IMR-90 (cell line): ENCODE measurements around the gene WNT7A. TPM values are rescaled to one million over a fixed set of nuclear protein-coding genes. Genes with fewer than 3 reads are reported as not detected.

ENCODE experiments used
- ATAC-seq: fragments of 200-7000 bp; cut with Tn5 transposase; 2 replicates; pipeline ENCODE4 v1.9.1; 2020; ENCODE audit warnings: low read depth, mild to moderate bottlenecking, moderate library complexity
- BruUV-seq: library from RNA; stranded (reverse); fragments of 400-500 nt; replicated peaks from 2 replicates; lab custom pipeline; 2021; lab: Mats Ljungman, UMichigan
- CTCF ChIA-PET: fragments of 300-600 bp; formaldehyde crosslinking; extraction: SDS; loops from one replicate; lab custom pipeline; 2021; ENCODE audit warnings: antibody characterized with exemption; lab: Yijun Ruan, JAX
- POLR2A ChIA-PET: fragments of 300-600 bp; sonication (Branson Sonifier 250); formaldehyde crosslinking; loops from one replicate; lab custom pipeline; 2022; ENCODE audit warnings: antibody characterized with exemption; ENCODE audit not compliant: unreplicated experiment; lab: Charles Lee
- DNase-seq: peaks from one replicate; pipeline ENCODE4 v3.0.0; 2013
- H2AFZ ChIP-seq: replicated peaks from 2 replicates; pipeline ENCODE3; 2013; ENCODE audit warnings: low read length, mild to moderate bottlenecking; ENCODE audit not compliant: poor library complexity
- H2AK5ac ChIP-seq: 2 replicates; pipeline ENCODE4 v1.6.1; 2013; ENCODE audit warnings: low read depth, low read length, inconsistent platforms
- H2AK9ac ChIP-seq: replicated peaks from 2 replicates; pipeline ENCODE3; 2013; ENCODE audit warnings: mild to moderate bottlenecking, low read depth, low read length, moderate library complexity; ENCODE audit not compliant: poor library complexity
- H2BK120ac ChIP-seq: 2 replicates; pipeline ENCODE4 v1.6.1; 2013; ENCODE audit warnings: low read depth, low read length, inconsistent platforms
- H2BK15ac ChIP-seq: 3 replicates; pipeline ENCODE4 v1.6.1; 2013; ENCODE audit warnings: low read depth, low read length, inconsistent platforms
- H2BK20ac ChIP-seq: 2 replicates; pipeline ENCODE4 v1.6.1; 2013; ENCODE audit warnings: low read depth, mild to moderate bottlenecking, inconsistent platforms, low read length, moderate library complexity
- H2BK5ac ChIP-seq: 2 replicates; pipeline ENCODE4 v1.6.1; 2013; ENCODE audit warnings: mild to moderate bottlenecking, low read depth, low read length, inconsistent platforms; ENCODE audit not compliant: poor library complexity, severe bottlenecking
- H3K14ac ChIP-seq: replicated peaks from 2 replicates; pipeline ENCODE4 v1.6.1; 2013; ENCODE audit warnings: low read depth, low read length, inconsistent platforms
- H3K18ac ChIP-seq: 2 replicates; pipeline ENCODE4 v1.6.1; 2013; ENCODE audit warnings: low read depth, low read length, control low read depth
- H3K23ac ChIP-seq: 2 replicates; pipeline ENCODE4 v1.6.1; 2013; ENCODE audit warnings: low read depth, low read length, inconsistent platforms
- H3K27ac ChIP-seq: 2 replicates; pipeline ENCODE4 v1.5.1; 2013; ENCODE audit warnings: mild to moderate bottlenecking, control low read depth, low read length; ENCODE audit not compliant: insufficient read depth
- H3K27me3 ChIP-seq: 2 replicates; pipeline ENCODE4 v1.6.1; 2013; ENCODE audit warnings: low read length; ENCODE audit not compliant: control insufficient read depth, insufficient read depth
- H3K36me3 ChIP-seq: 2 replicates; pipeline ENCODE4 v1.6.1; 2013; ENCODE audit warnings: low read length, mixed read lengths; ENCODE audit not compliant: control insufficient read depth, insufficient read depth
- H3K4ac ChIP-seq: 2 replicates; pipeline ENCODE4 v1.6.1; 2013; ENCODE audit warnings: low read depth, low read length, inconsistent platforms
- H3K4me1 ChIP-seq: 2 replicates; pipeline ENCODE4 v1.6.1; 2013; ENCODE audit warnings: low read length, mixed read lengths; ENCODE audit not compliant: control insufficient read depth, insufficient read depth
- H3K4me2 ChIP-seq: 2 replicates; pipeline ENCODE4 v1.6.1; 2013; ENCODE audit warnings: low read depth, mild to moderate bottlenecking, control low read depth, low read length, moderate library complexity
- H3K4me3 ChIP-seq: 2 replicates; pipeline ENCODE4 v1.5.1; 2013; ENCODE audit warnings: low read depth, mild to moderate bottlenecking, control low read depth, low read length, moderate library complexity; ENCODE audit not compliant: insufficient read depth
- H3K56ac ChIP-seq: 2 replicates; pipeline ENCODE4 v1.6.1; 2013; ENCODE audit warnings: low read length, inconsistent platforms; ENCODE audit not compliant: insufficient read depth; ENCODE audit errors: extremely low read depth
- H3K79me1 ChIP-seq, 2 experiments: 2 replicates each; pipeline ENCODE4 v1.6.1; 2013; ENCODE audit warnings: low read length in 2 of 2, inconsistent platforms in 1 of 2, low read depth in 1 of 2
- H3K9ac ChIP-seq: 2 replicates; pipeline ENCODE4 v1.6.1; 2013; ENCODE audit warnings: low read depth, low read length, control low read depth
- H3K9me1 ChIP-seq: 2 replicates; pipeline ENCODE4 v1.6.1; 2013; ENCODE audit warnings: low read length, inconsistent platforms; ENCODE audit not compliant: insufficient read depth
- H3K9me3 ChIP-seq: 2 replicates; pipeline ENCODE4 v1.6.1; 2013; ENCODE audit warnings: low read length; ENCODE audit not compliant: control insufficient read depth, insufficient read depth
- H4K20me1 ChIP-seq: 2 replicates; pipeline ENCODE4 v1.6.1; 2013; ENCODE audit warnings: low read length, inconsistent platforms; ENCODE audit not compliant: insufficient read depth
- H4K5ac ChIP-seq: 2 replicates; pipeline ENCODE4 v1.6.1; 2013; ENCODE audit warnings: mild to moderate bottlenecking, low read depth, low read length, control low read depth
- H4K8ac ChIP-seq, 2 experiments: 2 replicates each; pipeline ENCODE4 v1.6.1; 2013; ENCODE audit warnings: low read depth in 2 of 2, low read length in 2 of 2, control low read depth in 1 of 2, inconsistent platforms in 1 of 2
- H4K91ac ChIP-seq: 2 replicates; pipeline ENCODE4 v1.6.1; 2013; ENCODE audit warnings: low read depth, low read length, inconsistent platforms; ENCODE audit not compliant: insufficient read depth
- BHLHE40 ChIP-seq: fragments of 150-350 bp; IDR thresholded peaks from 2 replicates; pipeline ENCODE4 v1.6.1; 2016; ENCODE audit warnings: mild to moderate bottlenecking, low read depth, low read length
- FOS ChIP-seq: fragments of 150-350 bp; IDR thresholded peaks from 2 replicates; pipeline ENCODE4 v1.6.1; 2016; ENCODE audit warnings: low read depth, low read length
- NFE2L2 ChIP-seq: fragments of 150-350 bp; IDR thresholded peaks from 2 replicates; pipeline ENCODE4 v1.6.1; 2016; ENCODE audit warnings: low read depth, mild to moderate bottlenecking, low read length
- USF2 ChIP-seq: fragments of 150-350 bp; IDR thresholded peaks from 2 replicates; pipeline ENCODE4 v1.6.1; 2017; ENCODE audit warnings: mild to moderate bottlenecking, antibody characterized with exemption, low read length, low read depth
- WGBS, 2 experiments: methylation state at CpG; one replicate each; pipeline versions ENCODE4 v1.1.5 to v1.1.7; 2013; ENCODE audit warnings: missing lambda C conversion rate in 2 of 2; ENCODE audit not compliant: insufficient read length in 1 of 2; ENCODE audit errors: extremely low coverage in 2 of 2; 5-methylcytosine and 5-hydroxymethylcytosine counted together
- dilution Hi-C: fragments of 300-500 bp; cut with HindIII; formaldehyde crosslinking; loops from one replicate; pipeline ENCODE4 v1.14.3; 2018; ENCODE audit warnings: low sequenced_read_pairs; ENCODE audit not compliant: unreplicated experiment
- in situ Hi-C: fragments of 300-500 bp; cut with MboI; formaldehyde crosslinking; loops from 3 replicates; pipeline ENCODE4 v1.14.3; 2019; ENCODE audit warnings: low sequenced_read_pairs, inconsistent platforms, mixed read lengths
- intact Hi-C: fragments of 100-400 bp; cut with micrococcal nuclease; formaldehyde crosslinking; loops from 2 replicates; pipeline ENCODE4 v1.10.0; 2022
- polyA plus RNA-seq, 3 experiments: library from polyadenylated mRNA; depleted of rRNA; stranded (reverse); fragments of >200 nt; gene quantifications; 2 replicates each; pipeline ENCODE4 v1.2.3, GENCODE V29; 2012; ENCODE audit warnings: low replicate concordance in 1 of 3
- total RNA-seq: library from RNA; depleted of rRNA; stranded (reverse); fragments of >200 nt; gene quantifications from 2 replicates; pipeline ENCODE4 v1.2.3, GENCODE V29; 2012

The WNT7A gene
- total and polyA plus RNA-seq, 2 of the 4 experiments (the other 2 are of a cell fraction), result not detected

GRCh38 chr3:13861461-13861860, 18.4 kb downstream of the WNT7A start:
- no peak overlapping the region for H3K9ac ChIP-seq
- H3K27ac ChIP-seq, result no peak overlapping the region
- no peak overlapping the region for H2AFZ ChIP-seq
- H4K5ac ChIP-seq, result no peak overlapping the region
- in situ Hi-C loops, result no loop called here
- H3K4me1 ChIP-seq, result no peaks in the 10 kb centered on the region
- H3K18ac ChIP-seq, result no peak overlapping the region
- no peak overlapping the region for H3K23ac ChIP-seq
- H3K36me3 ChIP-seq, result no peaks in the 10 kb centered on the region
- H3K9me1 ChIP-seq, result no peaks in the 10 kb centered on the region
- no peak overlapping the region for H2AK9ac ChIP-seq
- dilution Hi-C loops, result no loop called here
- H3K9me3 ChIP-seq, result no peaks in the 10 kb centered on the region
- no peaks in the 10 kb centered on the region for H3K27me3 ChIP-seq
- H4K91ac ChIP-seq, result no peak overlapping the region
- ChIA-PET POLR2A (no interaction called here), CTCF (no interaction called here)
- H2BK20ac ChIP-seq, result no peak overlapping the region
- TF ChIP-seq BHLHE40, result no peak
- TF ChIP-seq USF2, result no peak
- no peak for TF ChIP-seq NFE2L2
- no peak for TF ChIP-seq FOS
- H3K79me1 ChIP-seq, result no peaks in the 10 kb centered on the region
- no peak overlapping the region for H2BK15ac ChIP-seq
- intact Hi-C loops, result no loop called here
- 20% methylated on average over 2 of the region's 6 CpGs; no CpG with 5 or more reads in 1 of the 2 experiments for WGBS, 2 experiments
- no peak overlapping the region for H2AK5ac ChIP-seq
- ATAC-seq (no peak), DNase-seq (no peak)
- no peak overlapping the region for H3K14ac ChIP-seq
- H3K4ac ChIP-seq, result no peak overlapping the region
- H2BK5ac ChIP-seq, result no peak overlapping the region
- no peak overlapping the region for H2BK120ac ChIP-seq
- no peak overlapping the region for H4K8ac ChIP-seq
- H3K4me3 ChIP-seq, result no peak overlapping the region
- BruUV-seq, result no TSS peak
- no peak overlapping the region for H3K4me2 ChIP-seq
- H3K56ac ChIP-seq, result no peak overlapping the region
- no peaks in the 10 kb centered on the region for H4K20me1 ChIP-seq
